Common myeloid progenitor, CD34-positive (primary cell): ENCODE measurements around the gene SLC39A6.

Experiments
- CTCF ChIA-PET: fragments of 350-600 bp; sonication (Branson Sonifier 250); formaldehyde crosslinking; loops from one replicate; lab custom pipeline; 2021; ENCODE audit warnings: antibody characterized with exemption; lab: Charles Lee
- POLR2A ChIA-PET: fragments of 350-600 bp; sonication (Branson Sonifier 250); formaldehyde crosslinking; loops from one replicate; lab custom pipeline; 2021; ENCODE audit warnings: antibody characterized with exemption; lab: Charles Lee
- DNase-seq, 3 donors: peaks; one replicate each; pipeline versions ENCODE4 v3.0.0 to v3.0.0-alpha.2; 2013
- H3K27ac ChIP-seq, 2 experiments: 1 replicate in 1 of 2; 2 replicates in 1 of 2; pipeline ENCODE4 v1.7.0; 2013; ENCODE audit warnings: inconsistent platforms in 2 of 2, low read length in 2 of 2, mild to moderate bottlenecking in 2 of 2, low read depth in 1 of 2, moderate library complexity in 1 of 2; ENCODE audit not compliant: severe bottlenecking in 2 of 2, insufficient read depth in 1 of 2, poor library complexity in 1 of 2
- H3K27me3 ChIP-seq, 5 experiments: replicated peaks in 2 of 5; 1 replicate in 3 of 5; 2 replicates in 2 of 5; pipeline versions ENCODE4 v1.6.1 to v1.7.0; 2013; ENCODE audit warnings: low read length in 4 of 5, mild to moderate bottlenecking in 2 of 5, moderate library complexity in 2 of 5, inconsistent platforms in 1 of 5; ENCODE audit not compliant: insufficient read depth in 5 of 5, control insufficient read depth in 4 of 5
- H3K36me3 ChIP-seq, 4 experiments: 1 replicate in 2 of 4; 2 replicates in 2 of 4; pipeline versions ENCODE4 v1.6.1 to v1.7.0; 2013; ENCODE audit warnings: low read length in 3 of 4, control low read depth in 1 of 4, mild to moderate bottlenecking in 1 of 4; ENCODE audit not compliant: control insufficient read depth in 4 of 4, insufficient read depth in 4 of 4
- H3K4me1 ChIP-seq, 4 experiments: 1 replicate in 3 of 4; 2 replicates in 1 of 4; pipeline versions ENCODE4 v1.6.1 to v1.7.1; 2013; ENCODE audit warnings: low read length in 3 of 4, mild to moderate bottlenecking in 3 of 4, control low read depth in 1 of 4, inconsistent platforms in 1 of 4, moderate library complexity in 1 of 4; ENCODE audit not compliant: control insufficient read depth in 4 of 4, insufficient read depth in 4 of 4; ENCODE audit errors: control extremely low read depth in 1 of 4
- H3K4me3 ChIP-seq, 7 experiments: 1 replicate in 4 of 7; 2 replicates in 3 of 7; pipeline versions ENCODE4 v1.5.1 to v1.7.0; 2013; ENCODE audit warnings: mild to moderate bottlenecking in 7 of 7, low read length in 6 of 7, moderate library complexity in 6 of 7, inconsistent platforms in 2 of 7, low read depth in 2 of 7, control low read depth in 1 of 7; ENCODE audit not compliant: insufficient read depth in 4 of 7, control insufficient read depth in 1 of 7; ENCODE audit errors: extremely low read depth in 1 of 7
- H3K9me3 ChIP-seq, 5 experiments: 1 replicate in 4 of 5; 2 replicates in 1 of 5; pipeline versions ENCODE4 v1.6.1 to v1.7.1; 2013; ENCODE audit warnings: low read length in 4 of 5, mild to moderate bottlenecking in 2 of 5, inconsistent platforms in 1 of 5, low read depth in 1 of 5, moderate library complexity in 1 of 5; ENCODE audit not compliant: control insufficient read depth in 4 of 5, insufficient read depth in 2 of 5; ENCODE audit errors: control extremely low read depth in 1 of 5
- WGBS: methylation state at CpG from one replicate; pipeline ENCODE4 v1.1.5; 2013; ENCODE audit not compliant: insufficient coverage; 5-methylcytosine and 5-hydroxymethylcytosine counted together

The SLC39A6 gene

DNA sequence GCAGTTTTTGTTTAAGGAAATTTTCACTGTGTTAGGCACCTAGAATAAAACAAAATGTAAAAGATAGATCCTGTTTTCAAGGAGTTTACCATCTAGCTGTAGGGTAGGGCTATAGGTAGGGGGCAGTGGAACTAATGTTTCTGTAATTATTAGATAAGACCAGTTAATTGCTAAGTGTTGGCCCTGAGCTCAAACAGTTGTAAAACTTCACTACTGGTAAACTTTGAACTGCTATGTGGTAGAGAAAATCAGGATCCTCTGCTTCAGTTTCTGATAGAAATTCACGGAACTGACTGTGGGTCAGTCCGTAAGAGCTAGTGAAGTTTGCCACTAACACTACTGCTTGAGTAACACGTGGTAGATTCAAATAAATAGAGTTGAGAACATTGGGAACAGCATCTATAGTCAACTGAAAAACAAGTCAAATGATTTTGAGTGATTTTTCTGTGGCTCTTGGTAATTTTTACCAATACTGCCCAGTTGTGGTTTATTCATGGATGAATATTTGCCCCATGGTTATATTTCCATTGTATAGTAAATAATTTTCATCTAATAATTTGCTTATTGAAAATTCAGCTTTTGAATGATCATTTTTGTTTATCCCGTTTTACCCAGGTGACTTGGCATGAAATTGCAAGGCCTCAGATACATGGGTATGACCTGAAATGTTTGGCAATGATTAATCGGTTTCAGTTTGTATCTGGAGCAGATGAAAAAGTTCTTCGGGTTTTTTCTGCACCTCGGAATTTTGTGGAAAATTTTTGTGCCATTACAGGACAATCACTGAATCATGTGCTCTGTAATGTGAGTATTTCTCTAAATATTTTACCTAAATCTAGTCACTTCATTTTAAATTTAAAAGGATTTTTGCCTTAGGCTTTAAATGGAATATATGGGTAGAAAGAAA, 27.0 kb upstream of the SLC39A6 start:
- ChIA-PET POLR2A (no interaction called here), CTCF (interaction anchor here (1.1 kb wide), 2 partner anchors 17 kb away, joined by 3 to 4 read pairs; no protein-coding TSS in a partner anchor)
- DNase-seq: no peak
- Histone ChIP-seq H3K4me1 (no peaks in the 10 kb centered on the region), H3K27me3 (no peaks in the 10 kb centered on the region), H3K4me3 (no peak overlapping the region), H3K9me3 (no peaks in the 10 kb centered on the region), H3K27ac (no peak overlapping the region), H3K36me3 (peaks cover 22 to 89% (median 60%) of the 10 kb centered on the region in 4 experiments)
- WGBS: 96% methylated on average over 4 of the region's 7 CpGs

GRCh38 chr18:36153771-36154170, 24.6 kb upstream of the SLC39A6 start:
- Histone ChIP-seq H3K27me3 (no peaks in the 10 kb centered on the region), H3K4me1 (no peaks in the 10 kb centered on the region), H3K27ac (no peak overlapping the region), H3K4me3 (no peak overlapping the region), H3K36me3 (peaks cover 27 to 90% (median 52%) of the 10 kb centered on the region in 4 experiments), H3K9me3 (no peaks in the 10 kb centered on the region)
- ChIA-PET POLR2A (interaction anchor here (0.7 kb wide), 1 partner anchor 27 kb away, joined by 3 read pairs; no protein-coding TSS in a partner anchor), CTCF (interaction anchor here (0.9 kb wide), 1 partner anchor 136 kb away, joined by 3 read pairs; no protein-coding TSS in a partner anchor)
- 100% methylated on average over 1 of the region's 2 CpGs for WGBS
- DNase-seq: no peak

GRCh38 chr18:36153203-36153602, 24.1 kb upstream of the SLC39A6 start:
- Histone ChIP-seq H3K36me3 (peaks cover 32 to 90% (median 53%) of the 10 kb centered on the region in 4 experiments), H3K4me3 (no peak overlapping the region), H3K4me1 (no peaks in the 10 kb centered on the region), H3K27me3 (no peaks in the 10 kb centered on the region), H3K27ac (no peak overlapping the region), H3K9me3 (no peaks in the 10 kb centered on the region)
- ChIA-PET CTCF (no interaction called here), POLR2A (no interaction called here)
- 94% methylated on average over 2 of the region's 4 CpGs for WGBS
- no peak for DNase-seq

DNA sequence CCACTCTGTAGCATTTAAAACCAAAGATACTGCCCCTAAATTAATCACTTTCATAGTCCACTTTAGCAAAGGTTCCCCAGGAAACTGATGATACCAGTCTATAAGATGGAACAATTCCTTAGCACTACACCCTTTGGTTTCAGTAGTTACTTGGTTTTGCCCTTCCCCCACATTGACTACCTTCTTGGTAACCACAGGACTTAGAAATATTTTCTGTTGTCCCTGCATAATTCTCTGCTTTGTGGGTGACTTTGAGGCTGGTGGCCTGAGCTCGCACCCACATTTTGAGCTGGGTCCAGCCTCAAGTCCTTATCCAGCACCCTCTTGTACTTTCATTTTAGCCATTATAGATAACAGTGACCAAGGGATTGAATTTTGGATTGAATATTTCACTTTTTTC, 23.6 kb upstream of the SLC39A6 start:
- no CpG with 5 or more reads among the region's 1 CpG for WGBS
- DNase-seq: no peak
- ChIA-PET CTCF (interaction anchor here (1.2 kb wide), 1 partner anchor 12 kb away, joined by 3 read pairs; no protein-coding TSS in a partner anchor), POLR2A (no interaction called here)
- Histone ChIP-seq H3K27me3 (no peaks in the 10 kb centered on the region), H3K36me3 (peaks cover 34 to 92% (median 51%) of the 10 kb centered on the region in 4 experiments), H3K9me3 (no peaks in the 10 kb centered on the region), H3K4me3 (no peak overlapping the region), H3K27ac (no peak overlapping the region), H3K4me1 (no peaks in the 10 kb centered on the region)

GRCh38 chr18:36149514-36150289, 20.6 kb upstream of the SLC39A6 start:
- Histone ChIP-seq H3K4me3 (no peak overlapping the region), H3K9me3 (no peaks in the 10 kb centered on the region), H3K4me1 (no peaks in the 10 kb centered on the region), H3K27ac (no peak overlapping the region), H3K27me3 (no peaks in the 10 kb centered on the region), H3K36me3 (peaks cover 36 to 94% (median 52%) of the 10 kb centered on the region in 4 experiments)
- POLR2A ChIA-PET: interaction anchor here (0.6 kb wide), 1 partner anchor 11 kb away, joined by 4 read pairs; no protein-coding TSS in a partner anchor
- no peak for DNase-seq
- CTCF ChIA-PET: interaction anchor here (0.8 to 1.1 kb wide), 2 partner anchors 10 to 11 kb away, joined by 3 read pairs; no protein-coding TSS in a partner anchor
- WGBS: 100% methylated on average over 1 of the region's 5 CpGs

GRCh38 chr18:36143391-36143790, 14.3 kb upstream of the SLC39A6 start:
- peaks cover 0 to 5% (median 4%) of the 10 kb centered on the region in 4 experiments for H3K4me1 ChIP-seq
- ChIA-PET CTCF (no interaction called here), POLR2A (no interaction called here)
- H3K27me3 ChIP-seq: no peaks in the 10 kb centered on the region
- H3K36me3 ChIP-seq: peaks cover 35 to 88% (median 58%) of the 10 kb centered on the region in 4 experiments
- H3K27ac ChIP-seq: no peak overlapping the region
- WGBS: no CpG with 5 or more reads among the region's 2 CpGs
- no peaks in the 10 kb centered on the region for H3K9me3 ChIP-seq
- H3K4me3 ChIP-seq: no peak overlapping the region
- DNase-seq: no peak
